SK-N-SH treated with all-trans-retinoic acid at 6 μM for 48 hours (cell line): ENCODE data around the gene IQSEC3.

Experiments
- CSDC2 ChIP-seq: fragments of 250-450 bp; sonication (Bioruptor Pico); IDR thresholded peaks from 2 replicates; pipeline ENCODE4 v1.5.0; 2020; ENCODE audit warnings: mild to moderate bottlenecking, moderate library complexity
- RARB ChIP-seq: fragments of 250-450 bp; sonication (Bioruptor Pico); IDR thresholded peaks from 2 replicates; pipeline ENCODE4 v1.8.0; 2021; ENCODE audit warnings: mild to moderate bottlenecking, moderate library complexity
- SNAI2 ChIP-seq: fragments of 250-450 bp; sonication (Bioruptor Pico); IDR thresholded peaks from 2 replicates; pipeline ENCODE4 v1.5.0; 2020; ENCODE audit warnings: mild to moderate bottlenecking, moderate library complexity
- ZFP30 ChIP-seq: fragments of 450-650 bp; formaldehyde crosslinking; IDR thresholded peaks from 2 replicates; pipeline ENCODE4 v1.5.0; 2022; ENCODE audit warnings: mild to moderate bottlenecking, moderate library complexity
- ZNF70 ChIP-seq: fragments of 450-650 bp; formaldehyde crosslinking; IDR thresholded peaks from 2 replicates; pipeline ENCODE4 v1.5.0; 2020; ENCODE audit warnings: mild to moderate bottlenecking, moderate library complexity

DNA sequence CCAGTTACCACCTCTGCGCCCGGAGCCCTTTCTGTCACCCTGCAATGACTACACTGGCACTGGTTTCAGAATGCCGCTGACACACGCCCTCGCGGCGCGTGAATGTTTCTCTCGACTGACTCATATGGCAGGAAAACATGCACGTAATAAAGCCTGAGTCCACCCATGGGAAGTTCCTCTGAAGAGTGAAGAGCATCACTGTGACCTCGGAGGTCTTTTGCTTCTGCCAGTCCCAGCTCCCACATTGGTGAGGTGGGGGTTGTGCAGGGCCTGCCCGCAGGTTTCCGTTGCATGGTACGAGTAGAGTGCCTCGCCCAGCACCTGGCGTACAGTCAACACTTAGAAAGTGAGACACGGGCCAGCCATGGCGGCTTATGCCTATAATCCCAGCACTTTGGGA is 158.4 kb downstream of the IQSEC3 start:
- TF ChIP-seq RARB (CRISPR knock-in tag) (no peak), SNAI2 (CRISPR knock-in tag) (no peak), ZNF70 (CRISPR knock-in tag) (no peak), CSDC2 (CRISPR knock-in tag) (no peak), ZFP30 (CRISPR knock-in tag) (no peak)
